HCT116 (cell line): ENCODE results near the gene ENPEP. TPM values are rescaled to one million over a fixed set of nuclear protein-coding genes. Genes with fewer than 3 reads are reported as not detected.

Source experiments
- ATAC-seq: fragments of 200-7000 bp; cut with Tn5 transposase; 2 replicates; pipeline ENCODE4 v1.9.1; 2020; ENCODE audit warnings: mild to moderate bottlenecking, moderate library complexity
- BruUV-seq: library from RNA; stranded (reverse); fragments of 400-500 nt; replicated peaks from 2 replicates; lab custom pipeline; 2021; lab: Mats Ljungman, UMichigan
- CTCF ChIA-PET: fragments of 300-600 bp; sonication (Branson Sonifier 250); formaldehyde crosslinking; loops from one replicate; lab custom pipeline; 2021; ENCODE audit warnings: antibody characterized with exemption; lab: Charles Lee
- POLR2A ChIA-PET: fragments of 300-600, 350-600 bp; sonication (Branson Sonifier 250); formaldehyde crosslinking; loops from one replicate; lab custom pipeline; 2021; ENCODE audit warnings: antibody characterized with exemption; lab: Charles Lee
- RAD21 ChIA-PET, 2 experiments: fragments of 300-600 bp; sonication (Branson Sonifier 250); formaldehyde crosslinking; loops; one replicate each; lab custom pipeline; 2023; ENCODE audit warnings: low total read pairs in 2 of 2; ENCODE audit not compliant: uncharacterized antibody in 2 of 2, unreplicated experiment in 2 of 2, low non-redundant PET in 1 of 2; lab: Charles Lee
- DNase-seq: peaks from one replicate; pipeline ENCODE4 v3.0.0-alpha.2; 2010; ENCODE audit warnings: low read depth, low spot score
- H2AFZ ChIP-seq: fragments of 200-600 bp; shearing (Covaris generic), sonication (generic); 2 replicates; pipeline ENCODE4 v1.6.1; 2017; ENCODE audit warnings: low read depth, mixed run types, mixed read lengths, antibody characterized with exemption, low read length; ENCODE audit not compliant: poor library complexity, severe bottlenecking
- H3K27ac ChIP-seq: 2 replicates; pipeline ENCODE4 v1.5.1; 2012; ENCODE audit warnings: low read depth, low read length
- H3K27me3 ChIP-seq: fragments of 200-600 bp; sonication (generic); 2 replicates; pipeline ENCODE4 v1.6.1; 2016; ENCODE audit warnings: mixed run types, low read length, mixed read lengths; ENCODE audit not compliant: insufficient read depth
- H3K36me3 ChIP-seq, 2 experiments: fragments of 200-500 bp in 1 of 2; fragments of 200-600 bp in 1 of 2; sonication (Bioruptor generic) in 1 of 2; sonication (generic) in 1 of 2; 2 replicates each; pipeline versions ENCODE4 v1.5.1 to v1.6.1; 2014 to 2016; ENCODE audit warnings: low read length in 2 of 2, inconsistent platforms in 1 of 2, mixed read lengths in 1 of 2, mixed run types in 1 of 2; ENCODE audit not compliant: insufficient read depth in 2 of 2, control insufficient read depth in 1 of 2
- H3K4me1 ChIP-seq, 2 experiments: fragments of 200-600 bp in 1 of 2; sonication (generic) in 1 of 2; 2 replicates each; pipeline versions ENCODE4 v1.5.1 to v1.6.1; 2012 to 2017; ENCODE audit warnings: low read length in 2 of 2, inconsistent platforms in 1 of 2, mild to moderate bottlenecking in 1 of 2, mixed read lengths in 1 of 2, mixed run types in 1 of 2, moderate library complexity in 1 of 2; ENCODE audit not compliant: insufficient read depth in 2 of 2, control insufficient read depth in 1 of 2
- H3K4me2 ChIP-seq: fragments of 200-600 bp; sonication (generic); 2 replicates; pipeline ENCODE4 v1.6.1; 2017; ENCODE audit warnings: mixed run types, low read length, mixed read lengths
- H3K4me3 ChIP-seq, 2 experiments: fragments of 200-600 bp in 1 of 2; sonication (generic) in 1 of 2; replicated peaks in 1 of 2; 2 replicates each; pipeline ENCODE4 v1.5.1; 2011 to 2016; ENCODE audit warnings: low read length in 2 of 2, control low read depth in 1 of 2, low read depth in 1 of 2, mild to moderate bottlenecking in 1 of 2, mixed read lengths in 1 of 2, mixed run types in 1 of 2
- H3K79me2 ChIP-seq: fragments of 200-600 bp; sonication (generic); 2 replicates; pipeline ENCODE4 v1.6.1; 2017; ENCODE audit warnings: mild to moderate bottlenecking, mixed run types, low read length, moderate library complexity, mixed read lengths; ENCODE audit not compliant: insufficient read depth
- H3K9ac ChIP-seq: fragments of 200-600 bp; sonication (generic); 2 replicates; pipeline ENCODE4 v1.6.1; 2016; ENCODE audit warnings: low read length, mixed read lengths
- H3K9me2 ChIP-seq: fragments of 200-600 bp; sonication (generic), shearing (Covaris generic); 2 replicates; pipeline ENCODE4 v1.6.1; 2017; ENCODE audit warnings: mixed run types, mild to moderate bottlenecking, moderate library complexity; ENCODE audit not compliant: insufficient read depth
- H3K9me3 ChIP-seq, 2 experiments: fragments of 200-500 bp in 1 of 2; fragments of 200-600 bp in 1 of 2; sonication (Bioruptor generic) in 1 of 2; sonication (generic) in 1 of 2; 2 replicates each; pipeline ENCODE4 v1.6.1; 2014 to 2017; ENCODE audit warnings: low read length in 2 of 2, mixed read lengths in 2 of 2, inconsistent platforms in 1 of 2, low read depth in 1 of 2, mild to moderate bottlenecking in 1 of 2, mixed run types in 1 of 2, moderate library complexity in 1 of 2; ENCODE audit not compliant: control insufficient read depth in 1 of 2, insufficient read depth in 1 of 2
- H4K20me1 ChIP-seq: fragments of 200-600 bp; sonication (generic), shearing (Covaris generic); 2 replicates; pipeline ENCODE4 v1.6.1; 2017; ENCODE audit warnings: mixed run types, mild to moderate bottlenecking, moderate library complexity; ENCODE audit not compliant: insufficient read depth
- CBX3 ChIP-seq: IDR thresholded peaks from 2 replicates; pipeline ENCODE4 v1.6.1; 2012; ENCODE audit warnings: low read depth
- CEBPB ChIP-seq: IDR thresholded peaks from 2 replicates; pipeline ENCODE4 v1.6.1; 2012; ENCODE audit warnings: low read depth
- EGR1 ChIP-seq: IDR thresholded peaks from 2 replicates; pipeline ENCODE4 v1.6.1; 2012; ENCODE audit warnings: low read depth
- EZH2 ChIP-seq: fragments of 200-600 bp; sonication (generic); IDR thresholded peaks from 2 replicates; pipeline ENCODE4 v1.6.1; 2017; ENCODE audit warnings: antibody characterized with exemption, mixed run types
- EZH2phosphoT487 ChIP-seq: fragments of 200-600 bp; IDR thresholded peaks from 2 replicates; pipeline ENCODE4 v1.6.1; 2018; ENCODE audit warnings: antibody characterized with exemption, borderline replicate concordance
- FOSL1 ChIP-seq: IDR thresholded peaks from 2 replicates; pipeline ENCODE4 v1.6.1; 2012; ENCODE audit warnings: low read depth
- POLR2A ChIP-seq: IDR thresholded peaks from 2 replicates; pipeline ENCODE4 v1.7.0; 2011; ENCODE audit warnings: borderline replicate concordance; ENCODE audit not compliant: insufficient read depth, insufficient read length; ENCODE audit errors: extremely low read depth
- POLR2AphosphoS5 ChIP-seq: IDR thresholded peaks from 2 replicates; pipeline ENCODE4 v1.6.1; 2011; ENCODE audit warnings: mild to moderate bottlenecking, low read depth, low read length, moderate library complexity
- RAD21 ChIP-seq: IDR thresholded peaks from 2 replicates; pipeline ENCODE4 v1.6.1; 2012; ENCODE audit warnings: low read depth, mild to moderate bottlenecking
- SIN3A ChIP-seq: IDR thresholded peaks from 2 replicates; pipeline ENCODE4 v1.6.1; 2012; ENCODE audit warnings: low read depth
- SP1 ChIP-seq: IDR thresholded peaks from 2 replicates; pipeline ENCODE4 v1.6.1; 2012; ENCODE audit warnings: low read depth
- SRF ChIP-seq: IDR thresholded peaks from 2 replicates; pipeline ENCODE4 v1.6.1; 2012; ENCODE audit warnings: low read depth
- TCF7L2 ChIP-seq: IDR thresholded peaks from 2 replicates; pipeline ENCODE4 v1.7.0; 2011; ENCODE audit warnings: borderline replicate concordance, inconsistent platforms; ENCODE audit not compliant: insufficient read depth, insufficient read length; ENCODE audit errors: extremely low read depth
- YY1 ChIP-seq: IDR thresholded peaks from 2 replicates; pipeline ENCODE4 v1.6.1; 2011; ENCODE audit warnings: low read length, low read depth, moderate library complexity, mild to moderate bottlenecking; ENCODE audit not compliant: insufficient replicate concordance; ENCODE audit errors: extremely low read depth
- ZFX ChIP-seq: fragments of 450-650 bp; IDR thresholded peaks from 2 replicates; pipeline ENCODE4 v1.6.1; 2017
- ZNF274 ChIP-seq: fragments of 200-500 bp; sonication (Bioruptor generic); IDR thresholded peaks from 2 replicates; pipeline ENCODE4 v1.6.1; 2014; ENCODE audit warnings: mild to moderate bottlenecking, low read depth, low read length, inconsistent platforms
- intact Hi-C: fragments of 100-400 bp; cut with micrococcal nuclease; formaldehyde crosslinking; loops from 2 replicates; pipeline ENCODE4 v1.10.0; 2022
- total RNA-seq: library from RNA; stranded (reverse); gene quantifications from one replicate; pipeline ENCODE4 v1.2.1, GENCODE V29; 2021; ENCODE audit not compliant: unreplicated experiment
- TF ChIP-seq, protein P1 (sequence below): IDR thresholded peaks from 2 replicates; pipeline ENCODE4 v1.6.1; 2012
- TF ChIP-seq, protein P2 (sequence below): IDR thresholded peaks from 2 replicates; pipeline ENCODE4 v1.6.1; 2012; ENCODE audit warnings: low read depth
- TF ChIP-seq, protein P3 (sequence below): IDR thresholded peaks from 2 replicates; pipeline ENCODE4 v1.6.1; 2012
- TF ChIP-seq, protein P4 (sequence below): IDR thresholded peaks from 2 replicates; pipeline ENCODE4 v1.6.1; 2011; ENCODE audit warnings: mild to moderate bottlenecking, low read length, moderate library complexity; ENCODE audit not compliant: insufficient replicate concordance; ENCODE audit errors: extremely low read depth

The ENPEP gene
- total RNA-seq, 1 experiment from 2014 or later: 4.5 TPM

DNA sequence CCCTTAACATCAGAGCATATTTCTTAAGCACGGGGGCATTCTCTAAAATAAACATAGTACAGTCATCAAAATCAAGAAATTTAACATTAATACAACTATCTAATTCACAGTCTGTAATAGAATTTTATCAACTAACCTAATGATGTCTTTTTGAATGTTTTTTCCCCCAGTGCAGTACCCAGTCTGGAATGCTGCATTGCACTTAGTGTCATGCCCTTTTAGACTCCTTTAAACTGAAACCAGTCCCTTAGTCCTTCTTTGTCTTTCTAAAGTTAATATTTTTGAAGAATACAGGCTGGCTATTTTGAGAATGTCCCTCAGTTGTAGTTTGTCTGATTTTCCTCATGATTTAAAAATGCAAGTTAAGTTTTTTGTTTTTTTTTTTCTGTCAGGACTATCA lies 9.5 kb downstream of the ENPEP start:
- TF ChIP-seq EZH2 (no peak), EZH2phosphoT487 (no peak), SRF (no peak), YY1 (no peak), POLR2AphosphoS5 (no peak), ZFX (no peak), SIN3A (no peak), SP1 (no peak), RAD21 (no peak), FOSL1 (no peak), CEBPB (no peak), POLR2A (no peak), EGR1 (no peak), CBX3 (no peak), TCF7L2 (no peak), ZNF274 (no peak)
- TF ChIP-seq, protein P1, sequence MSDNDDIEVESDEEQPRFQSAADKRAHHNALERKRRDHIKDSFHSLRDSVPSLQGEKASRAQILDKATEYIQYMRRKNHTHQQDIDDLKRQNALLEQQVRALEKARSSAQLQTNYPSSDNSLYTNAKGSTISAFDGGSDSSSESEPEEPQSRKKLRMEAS: no peak
- TF ChIP-seq, protein P2, sequence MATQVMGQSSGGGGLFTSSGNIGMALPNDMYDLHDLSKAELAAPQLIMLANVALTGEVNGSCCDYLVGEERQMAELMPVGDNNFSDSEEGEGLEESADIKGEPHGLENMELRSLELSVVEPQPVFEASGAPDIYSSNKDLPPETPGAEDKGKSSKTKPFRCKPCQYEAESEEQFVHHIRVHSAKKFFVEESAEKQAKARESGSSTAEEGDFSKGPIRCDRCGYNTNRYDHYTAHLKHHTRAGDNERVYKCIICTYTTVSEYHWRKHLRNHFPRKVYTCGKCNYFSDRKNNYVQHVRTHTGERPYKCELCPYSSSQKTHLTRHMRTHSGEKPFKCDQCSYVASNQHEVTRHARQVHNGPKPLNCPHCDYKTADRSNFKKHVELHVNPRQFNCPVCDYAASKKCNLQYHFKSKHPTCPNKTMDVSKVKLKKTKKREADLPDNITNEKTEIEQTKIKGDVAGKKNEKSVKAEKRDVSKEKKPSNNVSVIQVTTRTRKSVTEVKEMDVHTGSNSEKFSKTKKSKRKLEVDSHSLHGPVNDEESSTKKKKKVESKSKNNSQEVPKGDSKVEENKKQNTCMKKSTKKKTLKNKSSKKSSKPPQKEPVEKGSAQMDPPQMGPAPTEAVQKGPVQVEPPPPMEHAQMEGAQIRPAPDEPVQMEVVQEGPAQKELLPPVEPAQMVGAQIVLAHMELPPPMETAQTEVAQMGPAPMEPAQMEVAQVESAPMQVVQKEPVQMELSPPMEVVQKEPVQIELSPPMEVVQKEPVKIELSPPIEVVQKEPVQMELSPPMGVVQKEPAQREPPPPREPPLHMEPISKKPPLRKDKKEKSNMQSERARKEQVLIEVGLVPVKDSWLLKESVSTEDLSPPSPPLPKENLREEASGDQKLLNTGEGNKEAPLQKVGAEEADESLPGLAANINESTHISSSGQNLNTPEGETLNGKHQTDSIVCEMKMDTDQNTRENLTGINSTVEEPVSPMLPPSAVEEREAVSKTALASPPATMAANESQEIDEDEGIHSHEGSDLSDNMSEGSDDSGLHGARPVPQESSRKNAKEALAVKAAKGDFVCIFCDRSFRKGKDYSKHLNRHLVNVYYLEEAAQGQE: no peak
- TF ChIP-seq, protein P3, sequence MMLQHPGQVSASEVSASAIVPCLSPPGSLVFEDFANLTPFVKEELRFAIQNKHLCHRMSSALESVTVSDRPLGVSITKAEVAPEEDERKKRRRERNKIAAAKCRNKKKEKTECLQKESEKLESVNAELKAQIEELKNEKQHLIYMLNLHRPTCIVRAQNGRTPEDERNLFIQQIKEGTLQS: no peak
- TF ChIP-seq, protein P4, sequence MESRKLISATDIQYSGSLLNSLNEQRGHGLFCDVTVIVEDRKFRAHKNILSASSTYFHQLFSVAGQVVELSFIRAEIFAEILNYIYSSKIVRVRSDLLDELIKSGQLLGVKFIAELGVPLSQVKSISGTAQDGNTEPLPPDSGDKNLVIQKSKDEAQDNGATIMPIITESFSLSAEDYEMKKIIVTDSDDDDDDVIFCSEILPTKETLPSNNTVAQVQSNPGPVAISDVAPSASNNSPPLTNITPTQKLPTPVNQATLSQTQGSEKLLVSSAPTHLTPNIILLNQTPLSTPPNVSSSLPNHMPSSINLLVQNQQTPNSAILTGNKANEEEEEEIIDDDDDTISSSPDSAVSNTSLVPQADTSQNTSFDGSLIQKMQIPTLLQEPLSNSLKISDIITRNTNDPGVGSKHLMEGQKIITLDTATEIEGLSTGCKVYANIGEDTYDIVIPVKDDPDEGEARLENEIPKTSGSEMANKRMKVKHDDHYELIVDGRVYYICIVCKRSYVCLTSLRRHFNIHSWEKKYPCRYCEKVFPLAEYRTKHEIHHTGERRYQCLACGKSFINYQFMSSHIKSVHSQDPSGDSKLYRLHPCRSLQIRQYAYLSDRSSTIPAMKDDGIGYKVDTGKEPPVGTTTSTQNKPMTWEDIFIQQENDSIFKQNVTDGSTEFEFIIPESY: no peak
- CTCF ChIA-PET: no interaction called here
- Histone ChIP-seq H3K9me3 (no peaks in the 10 kb centered on the region), H3K9me2 (no peaks in the 10 kb centered on the region), H3K27ac (no peak overlapping the region), H2AFZ (no peak overlapping the region), H3K27me3 (no peaks in the 10 kb centered on the region), H3K4me3 (no peak overlapping the region), H3K79me2 (no peaks in the 10 kb centered on the region), H4K20me1 (no peaks in the 10 kb centered on the region), H3K36me3 (no peaks in the 10 kb centered on the region), H3K9ac (no peak overlapping the region), H3K4me1 (peaks cover 0 to 15% of the 10 kb centered on the region in 2 experiments; a peak in 2 of 4 replicates), H3K4me2 (no peak overlapping the region)
- no peak for ATAC-seq
- intact Hi-C loops: no loop called here
- RAD21 ChIA-PET: no interaction called here
- BruUV-seq: no TSS peak
- DNase-seq: no peak
- POLR2A ChIA-PET: no interaction called here
